GM18519 (cell line): Measurements from ENCODE around the gene RSPH1.
"Not testable (repeated sequence)": the region's sequence is repeated elsewhere in the genome, so short reads cannot be mapped to it uniquely, and the experiment has no call there.

ENCODE experiments used
- ATAC-seq: cut with Tn5 transposase; IDR thresholded peaks from one replicate; pipeline ENCODE4 v1.9.1; 2021; ENCODE audit warnings: mild to moderate bottlenecking, moderate library complexity; ENCODE audit not compliant: unreplicated experiment, low FRiP score

RSPH1 gene

DNA sequence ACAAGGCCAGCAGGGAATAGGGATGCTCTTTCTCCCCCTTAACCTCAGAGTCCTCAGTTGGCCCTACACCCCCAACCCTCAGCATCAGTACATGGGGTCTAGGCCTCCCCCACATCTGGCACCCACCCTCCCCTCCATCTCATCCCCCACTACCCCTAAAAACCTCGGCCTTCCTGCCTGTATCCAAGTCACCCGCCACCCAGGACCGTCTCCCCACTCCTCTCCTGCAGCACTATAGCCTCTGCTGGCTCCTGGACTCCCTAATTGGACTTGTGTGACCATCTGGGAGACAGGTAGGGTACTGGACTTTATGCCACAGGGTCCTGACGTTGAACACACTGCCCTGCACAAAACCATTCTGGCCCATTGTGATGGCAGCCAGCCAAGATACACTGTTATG lies 6.0 kb downstream of the RSPH1 start:
- ATAC-seq = no peak

DNA sequence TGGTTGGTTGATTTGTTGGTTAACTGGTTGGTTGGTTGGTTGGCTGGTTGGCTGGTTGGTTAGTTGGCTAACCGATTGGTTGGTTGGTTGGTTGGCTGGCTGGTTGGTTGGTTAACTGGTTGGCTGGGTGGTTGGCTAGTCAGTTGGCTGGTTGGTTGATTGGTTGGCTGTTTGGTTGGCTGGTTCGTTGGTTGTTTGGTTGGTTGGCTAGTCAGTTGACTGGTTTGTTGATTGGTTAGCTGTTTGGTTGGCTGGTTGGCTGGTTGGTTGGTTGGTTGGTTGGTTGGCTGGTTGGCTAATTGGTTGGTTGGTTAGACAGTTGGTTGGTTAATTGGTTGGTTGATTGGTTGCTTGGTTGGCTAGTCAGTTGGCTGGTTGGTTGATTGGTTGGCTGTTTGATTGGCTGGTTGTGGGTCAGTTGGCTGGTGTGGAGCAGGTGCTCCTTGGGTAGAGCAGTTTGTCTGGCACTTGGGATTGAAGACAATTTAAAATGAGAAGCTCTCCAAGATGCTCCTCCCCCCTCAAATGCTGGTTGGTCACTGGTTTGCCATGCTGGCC lies 6.9 kb downstream of the RSPH1 start:
- no peak for ATAC-seq

DNA sequence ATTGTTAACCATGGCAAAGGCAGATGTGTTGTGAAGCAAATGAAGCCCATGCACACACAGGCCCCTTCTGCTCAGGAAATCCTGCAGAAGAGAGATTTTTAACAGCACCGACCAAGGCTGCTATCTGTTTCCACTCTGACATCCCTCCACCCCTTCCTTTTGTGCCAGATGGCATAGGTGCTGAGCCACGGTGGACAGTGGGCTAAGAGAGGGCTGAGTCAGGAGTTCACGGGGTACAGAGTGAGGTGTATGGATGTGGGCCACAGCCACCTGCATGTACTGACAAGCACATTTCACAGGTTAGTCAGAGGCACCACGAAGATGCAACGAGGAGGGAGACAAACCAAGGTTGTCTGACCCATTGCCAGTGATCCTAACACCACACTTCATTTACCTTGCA lies 9.5 kb downstream of the RSPH1 start:
- no peak for ATAC-seq

DNA sequence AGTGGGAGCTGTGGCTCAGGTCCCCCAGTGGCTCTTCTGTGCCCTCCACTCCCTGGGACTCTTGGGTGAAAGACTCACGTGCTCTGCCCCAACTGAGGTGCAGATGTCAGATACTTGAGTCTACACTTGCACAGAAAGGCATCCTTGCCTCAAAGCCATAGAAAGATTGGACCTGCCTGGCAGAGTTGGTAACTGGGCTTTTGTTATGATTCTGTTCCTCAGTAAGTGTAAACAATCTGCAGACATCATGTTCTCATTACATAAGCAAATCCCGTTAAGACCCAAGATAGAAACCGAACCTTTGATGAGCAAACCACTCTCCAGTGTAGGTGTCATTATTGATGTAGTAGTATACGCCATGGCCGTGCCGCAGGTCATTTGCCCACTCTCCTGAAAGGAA lies 10.0 kb downstream of the RSPH1 start:
- no peak for ATAC-seq

DNA sequence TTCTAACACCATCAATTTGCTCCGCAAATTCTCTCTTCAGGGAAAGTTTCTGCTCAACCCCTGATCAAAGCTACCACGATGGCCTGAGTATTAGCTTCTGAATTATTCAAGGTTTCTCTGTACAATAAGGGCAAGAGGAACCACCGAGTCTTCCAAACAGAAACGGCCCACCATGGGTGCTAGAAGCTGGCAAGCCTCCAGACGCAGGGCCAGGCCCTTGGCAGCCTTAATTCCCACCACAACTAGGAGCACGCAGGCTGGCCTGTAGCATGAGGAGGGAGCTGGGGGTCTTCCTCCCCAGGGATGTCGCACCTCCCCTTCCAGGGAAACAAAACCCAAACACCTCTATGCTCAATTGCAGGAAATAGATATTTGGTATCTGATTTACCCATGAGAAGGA lies 11.1 kb downstream of the RSPH1 start:
- no peak for ATAC-seq

DNA sequence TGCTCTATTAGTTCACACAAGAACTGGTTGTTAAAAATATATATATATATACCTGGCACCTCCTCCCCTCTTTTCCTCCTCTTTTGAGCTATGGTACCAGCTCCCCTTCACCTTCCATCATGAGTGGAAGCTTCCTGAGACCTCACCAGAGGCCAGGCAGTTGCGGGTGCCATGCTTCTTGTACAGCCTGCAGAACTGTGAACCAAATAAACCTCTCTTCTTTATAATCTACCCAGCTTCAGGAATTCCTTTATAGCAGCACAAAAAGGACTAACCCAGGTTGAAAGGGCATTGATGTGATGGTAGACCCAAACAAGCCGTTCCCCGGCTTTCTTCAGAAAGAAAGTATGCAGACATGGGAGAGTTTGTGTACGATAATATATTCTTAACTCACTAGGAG lies 14.9 kb downstream of the RSPH1 start:
- no peak for ATAC-seq

DNA sequence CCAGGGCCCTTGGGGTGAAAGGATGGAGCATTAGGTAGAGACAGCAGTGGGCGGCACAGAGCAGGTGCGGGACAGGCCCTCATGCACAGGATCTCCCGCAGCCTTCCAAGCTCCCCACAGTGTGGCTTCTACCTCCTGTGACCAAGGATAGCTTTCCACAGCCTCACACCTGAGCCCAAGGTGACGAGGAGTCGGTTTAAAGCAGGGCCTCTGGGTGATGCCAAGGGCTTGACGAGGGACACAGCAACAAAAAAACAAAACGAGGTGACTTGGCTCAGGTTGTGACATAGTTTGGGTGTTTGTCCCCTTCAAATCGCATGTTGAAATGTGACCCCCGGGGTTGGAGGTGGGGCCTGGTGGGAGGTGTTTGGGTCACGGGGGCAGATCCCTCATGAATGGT lies 15.3 kb downstream of the RSPH1 start:
- no peak for ATAC-seq

DNA sequence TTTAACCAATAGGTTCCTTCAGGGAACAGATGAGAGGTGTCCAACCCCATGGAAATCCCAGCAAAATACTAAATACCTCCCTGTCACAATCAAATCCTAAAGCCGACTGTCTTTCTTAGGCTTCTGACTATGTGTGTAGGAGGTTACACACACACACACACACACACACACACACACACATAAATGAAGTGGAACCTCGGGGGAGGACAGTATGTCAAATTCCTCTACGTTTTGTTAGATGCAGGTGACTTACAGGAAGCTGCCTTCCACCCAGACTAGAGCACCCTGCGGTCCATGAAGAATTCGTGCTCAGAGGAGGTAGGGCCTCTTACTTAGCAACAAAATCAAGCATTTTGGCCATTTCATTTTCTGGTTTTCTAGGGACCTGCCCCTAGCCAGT lies 16.4 kb downstream of the RSPH1 start:
- no peak for ATAC-seq

DNA sequence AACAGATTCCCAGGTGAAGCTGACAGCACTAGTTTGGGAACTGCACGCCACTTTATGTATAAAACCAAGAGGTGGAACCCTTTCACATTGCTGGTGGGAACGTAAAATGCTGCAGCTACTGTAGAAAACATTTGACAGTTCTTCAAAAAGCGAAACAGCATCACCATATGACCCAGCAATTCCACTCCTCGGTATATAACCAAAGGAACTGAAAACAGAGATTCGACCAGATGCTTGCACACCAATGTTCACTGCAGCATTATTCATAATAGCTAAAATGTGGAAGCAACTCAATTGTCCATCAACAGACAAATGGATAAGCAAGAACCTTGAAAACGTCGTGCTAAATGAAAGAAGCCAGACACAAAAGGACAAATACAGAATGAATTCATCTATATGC lies 17.5 kb downstream of the RSPH1 start:
- ATAC-seq = no peak

DNA sequence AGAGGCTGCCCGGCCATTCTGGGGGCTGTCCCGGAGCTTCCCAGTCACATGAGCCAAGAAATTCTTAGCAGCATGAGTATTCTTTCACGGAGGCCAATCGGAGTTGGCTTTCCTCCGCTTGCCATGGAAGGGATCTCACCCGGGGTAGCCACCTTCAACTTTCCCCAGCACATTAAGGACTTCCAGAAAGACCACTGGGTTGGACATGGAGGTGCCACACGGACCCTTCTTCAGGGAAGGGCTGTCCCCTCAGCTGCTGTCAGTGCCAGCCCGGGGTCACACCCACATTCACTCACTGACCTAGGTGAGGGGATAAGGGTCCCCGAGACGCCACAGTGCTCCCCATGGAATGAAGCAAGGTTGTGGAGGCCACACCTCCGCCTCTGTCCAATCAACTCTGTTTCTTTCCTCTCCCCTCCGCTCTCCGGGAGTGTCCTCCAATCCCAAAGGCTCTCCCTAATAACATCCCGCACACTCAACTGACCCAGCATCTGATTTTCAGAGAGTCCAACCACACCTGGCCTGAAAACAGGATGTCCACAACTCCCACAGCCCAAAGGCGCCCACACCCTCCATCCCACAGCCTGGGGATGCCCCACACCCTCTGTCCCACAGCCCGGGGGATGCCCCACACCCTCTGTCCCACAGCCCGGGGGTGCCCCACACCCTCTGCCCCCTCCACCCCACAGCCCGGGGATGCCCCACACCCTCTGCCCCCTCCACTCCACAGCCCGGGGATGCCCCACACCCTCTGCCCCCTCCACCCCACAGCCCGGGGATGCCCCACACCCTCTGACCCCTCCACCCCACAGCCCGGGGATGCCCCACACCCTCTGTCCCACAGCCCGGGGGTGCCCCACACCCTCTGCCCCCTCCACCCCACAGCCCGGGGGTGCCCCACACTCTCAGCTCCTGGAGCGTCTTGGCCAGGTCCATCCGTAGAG lies 19.4 kb downstream of the RSPH1 start:
- no peak for ATAC-seq

DNA sequence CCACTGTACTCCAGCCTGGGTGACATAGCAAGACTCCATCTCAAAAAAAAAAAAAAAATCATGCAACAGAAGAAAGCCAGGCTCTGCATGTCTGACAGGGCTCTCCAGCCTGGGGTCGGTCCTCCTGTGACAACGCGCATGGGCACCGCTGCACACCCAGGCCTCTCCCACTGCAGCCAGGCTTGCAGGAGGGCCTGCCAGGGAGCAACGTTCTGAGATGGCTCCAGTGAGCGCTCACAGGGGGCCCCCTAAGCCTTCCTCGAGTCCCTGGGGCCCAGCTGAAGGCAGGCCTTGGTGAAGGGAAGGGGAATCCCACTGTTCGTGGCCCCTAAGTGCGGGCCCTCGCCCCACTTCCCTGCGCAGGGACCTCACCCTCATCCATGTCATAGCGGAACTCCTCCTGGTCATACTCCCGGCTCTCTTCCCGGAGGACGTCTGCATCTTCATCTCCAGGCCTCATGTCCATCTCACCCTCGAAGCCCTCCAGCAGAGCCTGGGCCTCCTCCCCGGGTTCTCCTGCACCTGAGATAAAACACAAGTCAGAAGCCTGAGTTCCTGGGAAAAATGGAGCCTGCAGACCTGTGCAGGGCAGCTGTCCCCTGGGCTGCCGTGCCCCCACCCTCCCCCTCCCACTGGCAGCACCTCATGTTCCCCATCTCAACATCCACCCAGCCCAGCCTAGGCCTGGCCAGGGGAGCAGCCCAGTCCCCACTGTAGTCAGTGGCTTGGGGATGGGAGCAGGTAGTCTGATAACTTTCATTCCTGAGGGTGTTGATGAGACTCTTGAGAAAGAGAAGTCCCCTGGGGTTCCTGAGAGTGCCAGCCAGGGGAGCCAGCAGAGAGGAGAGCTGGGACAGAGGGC lies 20.3 kb downstream of the RSPH1 start:
- ATAC-seq = no peak

DNA sequence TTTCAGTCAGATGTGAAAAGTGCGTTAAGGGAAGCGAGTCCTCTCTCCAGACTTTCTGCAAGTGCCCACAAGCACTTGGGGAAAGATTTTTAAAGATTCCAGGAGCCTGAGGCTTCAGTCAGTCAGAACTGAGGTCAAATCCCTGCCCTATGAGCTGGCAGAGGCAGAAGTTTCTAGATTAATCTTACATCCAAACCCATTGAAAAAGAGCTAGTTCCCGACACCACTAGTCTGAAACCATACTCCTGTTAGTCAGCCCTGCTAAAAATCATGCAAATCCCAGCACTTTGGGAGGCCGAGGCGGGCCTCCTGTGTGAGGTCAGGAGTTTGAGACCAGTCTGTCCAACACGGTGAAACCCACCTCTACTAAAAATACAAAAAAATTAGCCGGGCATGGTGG lies 21.0 kb downstream of the RSPH1 start:
- ATAC-seq = no peak

DNA sequence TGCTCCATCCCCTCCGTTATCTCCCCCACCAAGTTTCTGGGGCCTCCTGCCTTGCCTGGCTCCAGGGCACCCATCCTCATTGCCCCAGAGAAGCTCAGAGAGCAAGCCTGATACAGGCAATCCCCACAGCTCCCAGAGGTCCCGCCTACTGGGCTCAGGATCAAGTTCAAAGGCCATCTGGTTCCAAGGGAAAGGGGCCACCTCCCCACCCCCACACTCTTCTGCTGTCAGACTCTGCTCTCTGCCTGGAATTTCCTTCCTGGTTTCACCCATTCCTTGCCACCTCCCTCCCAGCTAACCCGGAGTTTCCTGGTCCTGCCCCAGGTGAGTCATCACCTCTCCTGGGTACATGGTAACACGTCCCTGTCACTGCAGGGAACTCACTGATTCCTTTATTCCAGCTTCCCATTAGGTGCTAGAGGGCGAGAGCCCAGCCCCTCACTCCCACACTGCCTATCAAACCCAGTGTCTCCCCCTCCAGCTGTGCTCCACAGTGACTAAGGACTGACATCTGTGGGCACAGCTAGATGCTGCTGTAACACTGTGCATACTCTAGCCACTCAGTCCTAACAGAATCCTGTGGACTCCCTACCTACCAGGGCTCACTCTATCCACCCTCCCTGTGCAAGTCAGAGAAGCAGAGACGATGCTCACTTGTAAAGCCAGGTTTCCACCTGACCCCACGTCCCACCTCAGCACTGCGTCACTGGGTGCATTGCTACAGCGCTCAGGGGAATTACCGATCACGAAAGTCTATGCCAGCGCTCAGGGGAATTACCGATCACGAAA lies 21.8 kb downstream of the RSPH1 start:
- no peak for ATAC-seq

DNA sequence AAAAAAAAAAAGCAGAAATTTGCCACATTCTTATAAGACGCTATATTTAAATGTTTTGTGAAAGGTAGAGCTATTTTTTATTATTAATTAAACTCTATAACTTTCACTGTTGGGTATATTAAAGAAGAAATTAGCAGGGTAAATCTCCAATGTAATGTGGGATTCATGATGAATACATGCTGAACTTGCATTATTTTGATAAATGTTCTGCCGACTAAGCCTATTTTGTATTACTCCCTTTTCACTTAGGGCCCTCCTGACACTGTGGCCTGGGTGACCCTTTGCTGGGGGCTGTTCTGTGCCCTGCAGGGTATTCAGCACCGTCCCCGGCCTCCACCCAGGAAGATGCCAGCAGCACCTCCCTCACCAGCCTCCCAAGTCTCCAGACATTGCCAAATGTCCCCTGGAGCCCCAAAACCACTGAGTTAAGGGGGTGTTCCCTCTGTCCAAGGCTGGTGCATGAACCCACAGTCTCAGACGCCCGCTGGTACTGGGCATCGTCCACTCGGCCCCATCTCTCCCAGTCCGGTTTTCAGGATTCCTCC lies 22.5 kb downstream of the RSPH1 start:
- no peak for ATAC-seq

DNA sequence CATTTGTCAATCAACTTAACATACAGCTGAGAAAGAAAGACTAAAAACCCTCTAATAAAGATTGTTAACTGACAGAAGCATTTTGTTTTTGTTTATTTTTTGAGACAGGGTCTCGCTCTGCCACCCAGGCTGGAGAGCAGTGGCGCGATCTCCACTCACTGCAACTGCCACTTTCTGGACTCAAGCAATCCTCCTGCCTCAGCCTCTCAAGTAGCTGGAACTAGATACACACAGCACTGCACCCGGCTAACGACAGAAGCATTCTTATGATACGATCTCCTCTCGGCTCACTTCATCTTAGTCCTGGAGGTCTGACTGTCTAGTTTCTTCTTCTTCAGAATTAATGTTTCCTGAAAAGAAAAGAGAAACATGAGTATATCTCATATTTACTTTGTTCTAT lies 23.5 kb downstream of the RSPH1 start:
- ATAC-seq = no peak

DNA sequence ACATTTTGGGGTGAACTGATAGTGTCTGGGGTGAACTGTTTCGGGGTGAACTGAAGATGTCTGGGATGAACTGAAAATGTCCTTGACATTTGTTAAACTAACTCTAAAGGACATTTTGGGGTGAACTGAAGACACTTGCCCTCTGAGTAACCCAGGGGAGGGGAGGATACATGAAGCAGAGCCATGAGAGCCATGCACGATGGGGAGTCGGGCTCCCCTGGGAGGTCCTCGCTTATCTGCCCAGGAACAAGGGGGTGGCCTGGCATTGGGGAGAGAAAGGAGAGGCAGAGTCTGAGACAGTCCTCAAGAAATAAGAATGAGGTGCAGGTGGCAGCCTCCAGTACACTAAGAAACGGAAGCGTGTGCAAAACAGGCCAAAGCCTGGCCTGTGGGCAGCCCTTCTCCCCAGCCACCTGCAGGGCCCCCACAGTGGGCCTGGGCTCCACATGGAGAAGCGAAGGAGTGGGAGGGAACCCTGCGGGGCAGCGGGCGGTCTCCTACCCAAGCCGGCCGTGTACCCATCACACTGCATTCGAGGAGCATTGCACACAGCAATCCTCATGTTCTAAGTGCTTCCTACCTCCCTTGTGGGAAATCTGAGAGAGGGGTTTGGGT lies 24.2 kb downstream of the RSPH1 start:
- no peak for ATAC-seq

DNA sequence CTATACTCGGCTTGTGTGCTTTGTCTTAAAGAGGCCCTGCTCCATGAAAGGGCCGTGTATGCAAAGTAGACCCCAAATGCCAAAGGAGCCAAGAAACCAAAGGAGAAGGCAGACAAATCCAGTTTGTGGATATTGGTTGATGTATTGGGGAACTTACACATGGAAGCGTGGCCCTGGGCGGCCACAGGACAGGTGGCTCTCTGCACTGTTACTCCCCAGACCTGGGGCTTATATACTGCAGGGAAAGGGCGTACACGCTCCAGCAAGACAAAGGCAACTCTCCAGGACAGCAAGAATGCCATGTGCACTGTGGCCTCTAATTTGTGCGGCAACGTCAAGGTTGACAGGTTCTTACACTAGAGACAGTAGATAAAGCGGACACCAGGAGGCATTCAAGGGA lies 24.8 kb downstream of the RSPH1 start:
- no peak for ATAC-seq

DNA sequence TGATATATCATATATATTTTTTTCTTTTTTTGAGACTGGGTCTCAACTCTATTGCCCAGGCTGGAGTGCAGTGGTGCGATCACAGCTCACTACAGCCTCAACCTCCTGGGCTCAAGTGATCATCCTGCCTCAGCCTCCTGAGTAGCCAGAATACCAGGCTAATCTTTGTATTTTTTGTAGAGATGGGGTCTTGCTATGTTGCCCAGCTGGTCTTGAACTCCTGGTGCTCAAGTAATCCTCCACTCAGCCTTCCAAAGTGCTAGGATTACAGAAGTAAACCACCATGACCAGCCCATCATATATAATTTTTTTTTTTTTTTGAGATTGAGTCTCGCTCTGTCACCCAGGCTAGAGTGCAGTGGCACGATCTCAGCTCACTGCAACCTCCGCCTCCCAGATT lies 26.3 kb downstream of the RSPH1 start:
- not testable (repeated sequence) for ATAC-seq

DNA sequence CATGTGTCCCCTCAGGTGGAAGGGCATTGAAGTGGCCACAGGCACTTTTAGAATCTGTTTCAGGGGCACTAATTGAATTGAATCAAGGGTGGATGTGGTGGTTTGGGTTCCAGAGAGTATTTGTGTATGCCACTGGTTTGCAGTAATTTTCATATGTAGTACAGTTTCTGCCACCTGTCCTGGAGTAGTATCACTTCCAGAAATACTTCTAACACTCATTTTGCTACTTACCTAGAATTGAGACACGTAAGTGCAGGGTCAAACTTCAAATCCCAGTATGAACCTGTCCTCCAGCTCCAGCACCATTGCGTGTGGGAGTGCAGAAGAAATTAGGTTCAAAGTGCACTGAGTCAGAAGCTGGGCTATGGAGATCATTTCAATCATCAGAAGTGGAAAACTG lies 26.8 kb downstream of the RSPH1 start:
- ATAC-seq = peak; percentile 53
